ENCODE results near the gene FBXW10.
"Not testable (repeated sequence)": the region's sequence is repeated elsewhere in the genome, so short reads cannot be mapped to it uniquely, and the experiment has no call there.

FBXW10 gene, protein sequence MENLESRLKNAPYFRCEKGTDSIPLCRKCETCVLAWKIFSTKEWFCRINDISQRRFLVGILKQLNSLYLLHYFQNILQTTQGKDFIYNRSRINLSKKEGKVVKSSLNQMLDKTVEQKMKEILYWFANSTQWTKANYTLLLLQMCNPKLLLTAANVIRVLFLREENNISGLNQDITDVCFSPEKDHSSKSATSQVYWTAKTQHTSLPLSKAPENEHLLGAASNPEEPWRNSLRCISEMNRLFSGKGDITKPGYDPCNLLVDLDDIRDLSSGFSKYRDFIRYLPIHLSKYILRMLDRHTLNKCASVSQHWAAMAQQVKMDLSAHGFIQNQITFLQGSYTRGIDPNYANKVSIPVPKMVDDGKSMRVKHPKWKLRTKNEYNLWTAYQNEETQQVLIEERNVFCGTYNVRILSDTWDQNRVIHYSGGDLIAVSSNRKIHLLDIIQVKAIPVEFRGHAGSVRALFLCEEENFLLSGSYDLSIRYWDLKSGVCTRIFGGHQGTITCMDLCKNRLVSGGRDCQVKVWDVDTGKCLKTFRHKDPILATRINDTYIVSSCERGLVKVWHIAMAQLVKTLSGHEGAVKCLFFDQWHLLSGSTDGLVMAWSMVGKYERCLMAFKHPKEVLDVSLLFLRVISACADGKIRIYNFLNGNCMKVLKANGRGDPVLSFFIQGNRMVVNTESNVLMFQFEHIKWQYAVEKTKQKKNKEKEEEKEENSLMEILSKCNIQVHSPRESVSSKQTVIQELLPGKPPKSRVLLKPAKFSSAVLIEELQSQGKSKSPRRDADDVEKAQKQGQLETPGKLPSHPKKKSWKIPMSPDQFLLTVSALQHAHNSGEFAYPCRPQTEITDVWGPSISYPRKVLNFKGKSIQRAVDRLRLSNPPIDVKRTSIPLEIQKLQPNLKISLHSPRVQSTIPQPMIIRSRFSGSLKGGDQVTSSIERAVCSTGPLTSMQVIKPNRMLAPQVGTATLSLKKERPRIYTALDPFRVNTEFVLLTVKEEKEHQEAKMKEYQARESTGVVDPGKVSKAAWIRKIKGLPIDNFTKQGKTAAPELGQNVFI

DNA sequence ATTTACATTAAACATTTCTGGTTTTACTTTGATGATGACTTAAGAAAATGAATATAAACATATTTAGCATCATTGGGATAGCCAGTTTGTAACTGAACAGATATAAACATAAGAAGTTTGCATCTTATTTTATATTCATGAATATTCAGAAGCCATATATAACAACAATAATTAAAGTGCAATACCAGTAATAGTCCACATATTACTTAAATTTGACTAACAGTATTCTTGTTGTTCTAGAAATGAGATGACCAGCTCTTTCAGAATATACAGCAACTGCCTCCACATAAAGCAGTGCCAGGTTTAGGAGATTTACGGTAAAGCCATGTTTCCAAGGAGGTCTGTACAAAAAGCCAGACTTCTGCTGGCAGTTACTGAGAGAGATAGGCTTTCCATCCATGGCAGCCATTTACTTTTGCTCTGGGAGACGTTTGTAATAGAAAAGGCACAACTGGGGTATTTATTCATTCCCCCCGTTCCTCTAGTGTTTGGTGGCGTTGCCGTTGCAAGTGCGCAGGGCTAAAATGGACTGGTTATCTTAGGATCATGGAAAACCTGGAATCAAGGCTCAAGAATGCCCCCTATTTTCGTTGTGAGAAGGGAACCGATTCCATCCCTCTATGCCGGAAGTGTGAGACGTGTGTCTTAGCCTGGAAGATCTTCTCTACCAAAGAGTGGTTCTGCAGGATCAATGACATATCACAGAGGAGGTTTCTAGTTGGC lies at the start of gene FBXW10:
FBXW10 (plus strand) TSS at position 356 of the 723 bp plus-strand sequence; CDS start at position 547, 191 bp downstream.
- not testable (repeated sequence) for DNase-seq

DNA sequence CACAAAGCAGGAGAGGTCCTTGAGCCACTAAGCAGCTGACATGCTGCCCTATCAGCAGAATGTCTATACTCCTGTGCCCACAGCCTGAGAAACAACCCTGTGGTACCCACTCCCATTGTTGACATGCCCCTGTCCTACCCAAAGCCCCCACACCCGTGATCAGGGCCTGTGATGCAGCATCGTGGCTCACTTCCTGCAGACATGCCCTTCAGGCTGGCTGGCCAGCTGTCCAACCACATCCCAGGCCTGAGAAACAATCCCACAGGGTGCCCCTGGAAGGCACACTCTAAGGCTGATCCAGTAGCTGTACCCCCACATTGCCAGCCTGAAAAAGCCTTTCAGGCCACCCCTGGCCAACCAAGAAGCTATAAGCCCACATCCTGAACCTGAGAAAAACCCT lies 48.7 kb upstream of the FBXW10 start:
- not testable (repeated sequence) for DNase-seq

DNA sequence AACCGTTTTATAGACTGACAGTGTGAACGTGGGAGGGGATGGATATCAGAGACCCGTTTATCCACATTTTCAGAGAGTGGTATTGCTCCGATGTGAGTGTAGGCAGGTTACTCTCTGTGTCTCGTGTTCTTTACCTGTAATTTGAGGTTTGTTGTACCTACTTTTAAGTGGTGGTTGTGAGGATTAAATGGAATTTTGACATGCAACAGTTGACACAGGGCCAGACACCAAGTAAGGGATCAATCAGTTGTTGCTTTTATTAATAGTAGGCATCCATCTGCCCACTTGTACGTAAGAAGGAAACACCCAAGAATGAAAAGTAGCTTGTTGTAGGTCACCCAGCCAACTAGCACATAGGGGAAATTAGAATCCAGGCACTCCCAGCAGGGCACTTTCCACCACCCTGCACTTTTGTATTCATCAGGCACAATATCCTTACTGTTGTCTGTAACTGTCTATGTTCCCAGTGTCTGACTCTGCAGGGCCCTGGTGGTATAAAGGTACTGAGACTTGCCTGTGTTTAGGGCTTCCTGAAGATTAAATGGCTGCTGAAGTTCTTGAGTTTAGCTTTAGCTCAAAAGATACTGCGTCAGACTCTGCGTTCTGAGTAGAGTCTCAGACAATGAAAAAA lies 45.3 kb upstream of the FBXW10 start:
- DNase-seq = not testable (repeated sequence)

DNA sequence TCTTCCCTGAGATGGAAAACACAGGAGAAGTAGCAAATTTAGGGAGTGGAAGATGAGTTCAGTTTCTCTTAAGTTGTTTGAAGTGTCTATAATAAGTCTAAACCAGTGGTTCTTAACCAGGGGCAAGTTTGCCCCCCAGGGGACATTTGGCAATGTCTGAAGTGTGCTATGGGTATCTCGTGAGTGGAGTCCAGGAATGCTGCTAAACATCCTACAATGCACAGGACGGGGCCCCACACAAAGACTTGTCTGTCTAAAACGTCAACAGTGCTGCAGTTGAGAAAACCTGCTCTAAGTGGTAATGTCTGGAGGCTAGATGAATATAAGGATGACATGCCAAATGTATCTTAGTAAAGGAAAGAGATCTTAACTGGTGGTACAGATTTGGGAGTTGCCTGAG lies 37.9 kb upstream of the FBXW10 start:
- not testable (repeated sequence) for DNase-seq

DNA sequence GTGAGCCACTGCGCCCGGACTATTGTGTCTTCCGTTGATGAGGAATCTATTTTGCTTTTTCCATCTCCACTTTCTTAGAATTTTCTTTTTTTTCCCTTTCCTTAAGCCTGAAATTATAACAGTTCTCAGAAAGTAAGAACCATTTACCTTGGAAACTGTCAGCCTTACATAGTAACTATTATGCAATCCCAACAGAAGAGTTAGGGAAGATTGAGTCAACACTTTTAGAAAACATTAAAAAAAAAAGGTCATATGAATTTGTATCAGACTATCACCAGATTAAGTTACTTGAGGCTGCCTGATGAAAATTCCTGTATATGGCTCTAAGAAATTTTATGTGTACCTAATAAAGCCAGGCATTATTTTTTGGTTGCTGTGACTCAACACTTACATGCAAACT lies 35.6 kb upstream of the FBXW10 start:
- DNase-seq = not testable (repeated sequence)

DNA sequence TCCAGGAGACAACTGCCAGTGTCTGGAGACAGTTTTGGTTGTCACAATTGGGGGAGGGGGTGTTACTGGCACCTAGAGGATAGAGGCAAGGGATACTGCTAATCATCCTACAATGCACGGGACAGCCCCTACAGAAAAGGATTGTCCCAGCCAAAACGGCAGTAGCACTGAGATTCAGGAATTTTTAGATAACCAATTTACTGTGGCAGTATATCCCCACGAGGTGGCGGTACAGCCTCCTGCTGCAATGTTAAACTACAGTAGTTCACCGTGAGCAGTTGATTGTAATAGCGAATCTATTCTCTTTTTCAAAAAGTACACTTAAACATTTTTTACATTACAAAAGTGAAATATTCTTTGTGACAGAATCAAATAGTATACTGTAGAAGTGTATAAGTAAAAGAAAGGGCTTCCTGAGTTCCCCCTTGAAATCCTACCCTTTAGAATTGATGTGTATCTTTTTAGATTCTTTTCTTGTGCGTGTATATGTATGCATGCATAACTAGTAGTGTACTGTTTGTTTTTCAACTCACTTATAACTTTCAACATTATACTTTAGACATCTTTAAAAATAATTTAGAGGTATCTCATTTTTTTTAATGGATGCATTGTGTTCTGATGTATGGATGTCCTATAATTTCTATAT lies 31.4 kb upstream of the FBXW10 start:
- DNase-seq = peak; percentile 2

DNA sequence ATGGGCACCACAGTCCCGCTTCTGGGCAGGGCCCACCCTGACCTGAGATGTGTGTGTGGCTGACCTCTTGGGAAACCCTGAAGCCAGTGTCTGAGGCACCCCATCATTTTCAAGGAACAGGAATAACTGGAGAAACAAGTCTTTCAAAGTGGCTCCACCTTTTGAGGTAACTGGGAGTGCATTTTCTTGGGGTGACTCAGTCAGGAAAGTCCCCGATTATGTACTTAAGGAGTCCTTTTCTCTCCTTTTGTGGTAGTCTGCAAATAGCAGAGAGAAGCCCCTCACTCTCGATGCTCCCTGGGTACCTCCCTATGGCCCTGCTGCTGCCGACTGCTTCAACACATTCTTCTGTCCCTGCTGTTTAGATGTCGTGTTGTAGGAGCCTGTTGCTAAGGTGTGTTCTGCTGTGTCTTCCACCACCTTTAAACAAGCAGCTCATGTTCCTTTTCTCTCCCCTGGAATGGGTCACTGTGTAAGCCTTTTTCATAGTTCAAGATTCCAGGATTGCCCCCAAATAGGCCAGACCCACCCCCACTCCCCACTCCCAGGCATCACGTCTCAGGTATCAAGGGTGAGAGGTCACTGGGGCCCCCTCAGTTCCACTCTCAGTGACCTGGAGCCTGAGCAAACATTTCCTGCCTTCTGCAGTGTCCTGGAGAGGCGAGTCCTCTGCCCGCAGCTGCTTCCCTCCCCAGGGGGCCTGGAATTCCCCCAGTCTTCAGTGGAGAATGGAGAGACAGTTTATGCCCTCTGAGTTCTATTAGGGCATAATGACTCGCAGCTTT lies 25.0 kb upstream of the FBXW10 start:
- not testable (repeated sequence) for DNase-seq

DNA sequence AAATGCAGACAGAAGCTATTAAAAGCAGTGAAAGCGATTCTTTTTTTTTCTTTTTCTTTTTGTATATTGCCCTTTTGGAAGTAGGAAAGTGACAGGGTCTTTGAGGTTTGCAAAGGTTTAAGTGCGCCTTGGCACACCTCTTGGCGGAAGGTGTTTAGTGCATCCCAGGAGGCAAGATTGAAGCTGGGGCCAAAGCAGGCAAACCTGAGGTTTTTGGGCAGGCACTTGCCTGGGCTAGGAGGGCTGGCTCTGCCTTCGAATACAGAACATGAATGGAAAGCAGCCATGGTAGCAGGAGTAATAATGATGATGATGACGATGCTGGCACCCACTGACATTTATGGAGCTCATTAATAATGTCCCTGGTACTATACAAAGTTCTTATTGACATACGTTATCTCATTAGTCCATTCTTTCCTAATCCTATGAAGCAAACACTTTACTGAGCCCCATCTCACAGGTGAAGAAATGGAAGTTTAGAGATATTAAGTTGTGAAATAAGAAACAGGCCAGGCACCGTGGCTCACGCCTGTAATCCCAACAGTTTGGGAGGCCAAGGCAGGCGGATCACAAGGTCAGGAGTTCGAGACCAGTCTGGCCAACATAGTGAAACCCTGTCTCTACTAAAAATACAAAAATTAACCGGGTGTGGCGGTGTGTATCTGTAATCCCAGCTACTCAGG lies 24.3 kb upstream of the FBXW10 start:
- not testable (repeated sequence) for DNase-seq

DNA sequence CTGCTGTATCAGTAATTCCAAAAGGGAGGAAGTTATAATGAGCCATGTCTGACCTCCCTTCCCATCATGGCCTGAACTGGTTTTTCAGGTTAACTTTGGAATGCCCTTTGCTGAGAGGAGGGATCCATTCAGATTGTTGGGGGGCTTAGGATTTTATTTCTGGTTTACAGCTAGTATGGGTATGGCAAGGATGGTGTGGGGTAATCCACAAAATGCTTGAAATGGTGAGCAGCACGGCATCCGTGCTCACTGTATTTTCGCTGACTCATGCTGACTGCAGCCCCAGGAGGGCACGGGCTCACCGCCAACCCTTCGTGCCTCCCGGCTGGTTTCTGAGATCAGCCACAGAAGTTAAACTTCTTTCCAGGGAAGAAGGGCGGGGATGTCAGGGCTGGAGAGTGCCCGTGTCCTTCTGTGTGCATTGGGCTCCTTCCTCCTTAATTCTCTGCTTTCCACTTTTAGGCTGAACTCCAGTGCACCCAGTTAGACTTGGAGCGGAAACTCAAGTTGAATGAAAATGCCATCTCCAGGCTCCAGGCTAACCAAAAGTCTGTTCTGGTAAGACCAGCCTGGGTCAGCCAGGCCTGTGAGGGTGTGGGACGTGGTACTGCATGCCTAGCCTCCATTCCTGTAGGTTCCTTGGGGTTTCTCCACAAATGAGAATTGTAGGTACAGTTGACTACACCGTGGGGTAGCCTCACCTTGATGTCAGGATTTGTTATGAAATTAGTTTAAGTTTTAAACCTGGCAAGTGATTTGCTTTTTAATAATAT lies 21.9 kb upstream of the FBXW10 start:
- not testable (repeated sequence) for DNase-seq

DNA sequence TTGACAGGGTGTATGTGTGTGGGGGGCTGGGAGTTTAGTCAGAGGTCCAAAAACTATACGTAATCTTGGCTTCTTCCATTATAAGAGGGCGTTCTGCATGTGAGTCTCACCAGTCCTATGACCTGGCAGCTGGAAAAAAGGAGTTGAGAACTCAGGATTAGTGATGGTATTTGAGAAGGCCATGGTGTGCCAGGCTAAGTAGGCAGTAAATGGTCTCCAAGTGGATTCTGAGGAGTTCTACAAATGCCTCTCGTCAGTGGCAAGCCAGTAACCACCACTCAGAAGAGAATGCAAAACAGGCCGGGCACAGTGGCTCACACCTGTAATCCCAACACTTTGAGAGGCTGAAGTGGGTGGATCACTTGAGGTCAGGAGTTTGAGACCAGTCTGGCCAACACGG lies 21.2 kb upstream of the FBXW10 start:
- not testable (repeated sequence) for DNase-seq

DNA sequence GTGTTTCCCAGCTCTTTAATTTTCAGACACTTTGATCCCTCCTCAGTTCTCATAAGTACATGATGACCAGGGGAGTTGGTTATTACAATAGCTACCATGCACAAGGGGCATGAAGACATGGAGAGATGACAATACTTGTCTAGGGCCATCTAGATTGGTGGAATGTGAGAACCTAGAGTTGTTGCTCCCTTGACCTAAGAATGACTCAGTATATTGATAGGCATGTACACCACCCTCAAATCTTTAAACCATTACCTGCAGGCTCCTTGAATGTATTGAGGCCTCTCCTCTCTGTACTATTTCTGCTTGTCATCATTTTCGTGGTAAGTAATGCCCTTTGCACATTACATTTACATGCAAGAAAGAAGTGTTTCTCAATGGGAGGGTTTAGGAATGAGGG lies 20.3 kb upstream of the FBXW10 start:
- not testable (repeated sequence) for DNase-seq

DNA sequence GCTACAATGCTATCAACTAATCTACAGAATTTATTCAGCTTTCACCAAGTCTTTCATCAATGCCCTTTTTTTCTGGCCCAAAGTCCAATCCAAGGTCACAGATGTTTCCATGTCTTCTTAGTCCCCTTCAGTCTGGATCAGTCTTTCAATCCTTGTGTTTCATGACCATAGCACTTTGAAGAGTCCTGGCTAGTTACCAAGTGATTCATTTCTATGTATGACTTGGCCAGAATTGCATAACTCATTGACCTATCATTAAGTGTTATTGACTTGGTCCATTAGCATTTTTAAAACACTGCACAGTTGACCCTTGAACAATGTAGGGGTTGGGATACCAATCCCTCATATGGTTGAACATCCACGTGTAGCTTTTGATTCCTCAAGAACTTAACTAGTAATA lies 11.4 kb upstream of the FBXW10 start:
- DNase-seq = not testable (repeated sequence)

DNA sequence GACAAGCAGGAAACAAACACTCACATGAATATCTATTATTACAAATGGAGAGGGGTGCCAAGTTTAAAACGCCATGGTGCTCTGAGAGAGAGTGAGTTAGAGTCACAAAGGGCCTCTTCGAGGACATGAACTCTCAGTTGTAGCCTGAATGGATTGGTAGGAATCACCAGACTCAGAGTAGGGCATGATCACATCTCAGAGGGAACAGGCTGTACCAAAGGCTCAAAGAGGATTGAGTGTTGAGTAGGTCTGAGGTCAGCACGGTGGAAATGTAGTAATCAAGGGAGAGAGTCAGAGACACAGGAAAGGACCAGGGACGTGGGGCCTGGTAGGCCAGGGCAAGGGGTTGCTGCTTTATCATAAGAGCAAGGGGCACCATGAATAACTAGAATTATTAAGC lies 10.5 kb upstream of the FBXW10 start:
- not testable (repeated sequence) for DNase-seq

DNA sequence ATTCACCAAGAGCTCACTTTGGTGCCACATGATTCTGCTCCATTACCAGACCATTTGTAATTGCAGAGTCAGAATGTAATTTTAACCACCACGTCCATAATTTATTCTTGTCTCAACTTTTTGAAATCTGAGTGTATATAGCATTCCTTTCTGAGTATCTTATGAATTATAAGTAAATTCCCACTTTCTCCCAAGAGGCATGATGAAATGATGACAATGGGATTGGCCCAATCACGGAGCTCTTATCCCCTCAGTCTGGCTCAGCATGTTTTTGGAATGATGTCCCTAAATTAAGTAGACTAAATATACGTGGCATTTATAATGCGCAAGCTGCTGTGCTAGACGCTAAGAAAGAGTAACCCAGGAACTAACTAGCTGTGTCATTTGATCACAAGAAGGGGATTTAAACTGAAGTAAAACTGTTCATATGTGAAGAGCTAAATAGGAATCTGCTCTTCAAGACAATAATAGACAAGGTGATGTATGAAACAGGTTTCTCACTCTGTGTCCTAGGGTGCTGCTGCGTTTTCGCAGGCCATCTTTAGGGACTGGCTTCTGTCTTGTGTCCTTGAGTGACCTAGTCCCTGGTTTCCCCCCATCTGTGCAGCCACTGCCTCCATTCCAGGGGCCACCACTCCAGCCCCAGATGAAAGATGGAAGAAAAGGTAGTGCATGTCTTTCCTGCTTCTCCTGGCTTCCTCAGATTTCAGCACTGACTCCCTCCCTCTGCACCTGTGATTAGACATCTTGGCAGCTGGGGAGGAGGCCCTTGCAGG lies 4.0 kb upstream of the FBXW10 start:
- not testable (repeated sequence) for DNase-seq

DNA sequence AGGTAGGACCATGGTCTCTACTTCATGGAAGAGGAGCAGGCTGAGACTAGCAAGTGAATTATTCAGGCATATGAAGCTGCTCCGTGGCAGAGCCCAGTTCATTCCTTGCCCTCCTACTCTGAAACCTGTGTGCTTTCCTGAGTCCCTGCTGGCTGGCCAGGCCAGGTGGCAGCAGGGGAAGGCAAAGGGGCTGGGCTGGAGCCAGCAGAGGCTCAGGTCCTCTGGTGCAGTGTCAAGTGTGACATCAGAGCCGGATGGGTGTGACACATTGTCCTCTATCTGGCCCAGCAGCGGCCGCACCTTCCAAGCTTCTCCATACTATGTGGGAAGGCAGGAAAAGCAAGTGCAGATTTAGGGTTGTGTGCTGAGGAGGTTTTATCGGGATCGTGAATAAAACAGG lies 2.6 kb upstream of the FBXW10 start:
- DNase-seq = not testable (repeated sequence)

DNA sequence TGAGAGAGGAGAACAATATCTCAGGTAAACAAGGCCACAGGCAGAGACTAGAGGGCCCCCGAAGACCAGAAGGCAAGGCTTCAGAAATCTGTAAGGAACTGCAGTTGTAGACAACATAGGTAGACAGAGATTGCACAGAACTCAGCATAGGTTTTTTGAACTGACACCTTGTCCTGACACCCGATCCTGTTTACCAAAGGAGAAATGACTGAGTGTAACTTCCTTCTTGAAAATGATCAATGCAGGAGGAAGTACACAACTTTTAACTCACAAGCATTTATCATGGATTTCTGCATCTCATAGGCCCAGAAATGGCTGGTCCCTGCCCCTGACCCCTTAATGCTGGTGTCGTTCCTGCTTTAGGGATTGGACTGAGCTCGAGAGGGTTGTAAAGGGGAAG lies 872 bp downstream of the FBXW10 start:
- DNase-seq = not testable (repeated sequence)

DNA sequence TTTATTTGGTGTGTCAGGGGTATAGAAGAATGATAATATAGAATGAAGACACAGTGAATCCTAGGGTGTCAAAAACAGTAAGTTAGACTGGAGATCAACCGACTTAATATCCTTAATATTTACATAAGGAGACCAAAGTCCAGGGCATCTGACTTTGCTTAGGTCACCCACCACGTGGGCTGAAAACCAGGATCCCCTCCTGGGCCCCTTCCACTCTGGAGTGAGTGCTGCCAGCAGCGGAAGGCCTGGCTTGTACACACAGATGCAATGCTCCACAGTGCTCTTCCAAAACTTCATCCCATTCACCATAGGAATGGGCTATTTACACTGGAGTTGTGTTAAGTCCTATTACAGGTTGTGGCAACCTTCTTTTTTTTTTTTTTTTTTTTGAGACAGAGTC lies 2.7 kb downstream of the FBXW10 start:
- not testable (repeated sequence) for DNase-seq

DNA sequence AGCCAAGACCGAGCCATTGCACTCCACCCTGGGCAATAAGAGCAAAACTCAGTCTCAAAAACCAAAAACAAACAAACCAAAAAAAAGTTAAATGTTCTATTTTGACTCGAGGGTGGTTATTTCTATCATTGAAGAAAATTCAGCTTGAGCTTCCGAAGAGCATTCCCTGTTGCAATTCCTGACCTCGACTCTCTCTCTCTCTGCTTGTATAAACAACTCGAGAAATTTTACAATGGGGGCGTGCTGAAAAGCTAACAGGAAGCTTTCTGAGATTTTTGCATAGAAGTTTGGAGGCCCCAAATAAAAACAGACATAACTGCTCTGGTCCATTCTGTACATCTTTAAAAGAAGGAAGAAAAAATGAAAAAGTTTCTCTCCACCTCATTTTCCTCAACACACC lies 3.6 kb downstream of the FBXW10 start:
- not testable (repeated sequence) for DNase-seq

DNA sequence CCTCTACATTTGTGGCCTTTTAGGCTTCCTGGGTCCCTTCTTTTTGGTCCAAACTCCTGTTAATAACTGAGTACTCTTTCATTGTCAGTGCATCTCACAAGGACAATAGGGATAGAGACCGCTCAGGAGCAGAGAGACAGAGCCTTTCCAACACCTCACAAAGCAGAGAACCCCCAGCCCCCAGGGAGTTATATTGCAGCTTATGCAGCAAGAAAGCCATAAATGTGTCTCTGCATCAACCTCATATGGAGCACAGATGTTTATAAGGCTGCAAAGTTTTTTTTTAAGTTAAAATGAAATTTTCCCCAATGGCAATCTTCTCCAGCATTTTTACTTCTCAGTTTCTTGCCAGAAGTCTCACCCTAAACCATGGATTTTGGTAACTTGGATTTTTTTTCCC lies 6.4 kb downstream of the FBXW10 start:
- DNase-seq = not testable (repeated sequence)
